ENCODE data around the gene GPR4. TPM values are rescaled to one million over a fixed set of nuclear protein-coding genes. Genes with fewer than 3 reads are reported as not detected.

Gene GPR4
- polyA plus RNA-seq, 1 donor, result 4.9 TPM

- no peak for DNase-seq
Observed at GRCh38 chr19:45587873-45588272, 14.1 kb downstream of the GPR4 start.

- no peak for DNase-seq
Observed at GRCh38 chr19:45585158-45585577, 16.8 kb downstream of the GPR4 start.

GRCh38 chr19:45584332-45585157, 17.5 kb downstream of the GPR4 start, which contains the start of gene OPA3:
Gene OPA3 (minus strand): TSS chr19:45584802. CDS start chr19:45584764, 38 bp downstream.
- peak; percentile 100 for DNase-seq

- DNase-seq, result no peak
Observed at GRCh38 chr19:45581576-45581975, 20.4 kb downstream of the GPR4 start.

GRCh38 chr19:45578861-45579260, 23.2 kb downstream of the GPR4 start:
- DNase-seq, result no peak

- no peak for DNase-seq
Observed at GRCh38 chr19:45577111-45577905, 24.7 kb downstream of the GPR4 start.

- DNase-seq, result no peak
Observed at GRCh38 chr19:45576682-45577081, 25.3 kb downstream of the GPR4 start.

- no peak for DNase-seq
Observed at GRCh38 chr19:45575216-45575615, 26.8 kb downstream of the GPR4 start.

- DNase-seq, result no peak
Observed at GRCh38 chr19:45574526-45574925, 27.5 kb downstream of the GPR4 start.

GRCh38 chr19:45571457-45572220, 30.4 kb downstream of the GPR4 start:
- DNase-seq, result no peak

GRCh38 chr19:45569619-45570421, 32.2 kb downstream of the GPR4 start:
- DNase-seq, result no peak

GRCh38 chr19:45568732-45569131, 33.3 kb downstream of the GPR4 start:
- DNase-seq, result no peak

- no peak for DNase-seq
Observed at GRCh38 chr19:45567609-45568008, 34.4 kb downstream of the GPR4 start.

GRCh38 chr19:45564131-45564780, 37.8 kb downstream of the GPR4 start:
- no peak for DNase-seq

- DNase-seq, result no peak
Observed at GRCh38 chr19:45560686-45561085, 41.3 kb downstream of the GPR4 start.

- no peak for DNase-seq
Observed at GRCh38 chr19:45560038-45560437, 42.0 kb downstream of the GPR4 start.

GRCh38 chr19:45558399-45558878, 43.6 kb downstream of the GPR4 start:
- DNase-seq, result no peak

- DNase-seq, result no peak
Observed at GRCh38 chr19:45556835-45557234, 45.2 kb downstream of the GPR4 start.

- DNase-seq, result no peak
Observed at GRCh38 chr19:45554481-45554880, 47.5 kb downstream of the GPR4 start.

GRCh38 chr19:45553464-45553863, 48.5 kb downstream of the GPR4 start:
- DNase-seq, result no peak

GRCh38 chr19:45547965-45548609, 53.9 kb downstream of the GPR4 start:
- no peak for DNase-seq

Measured in hindlimb muscle (tissue), 1 donor.